Spleen (tissue), 7 donors: ENCODE measurements around the gene BIVM.

Source experiments
- CTCF ChIP-seq, 11 experiments: fragments of 200-600 bp in 7 of 11; fragments of 450-650 bp in 4 of 11; sonication (generic) in 4 of 11; IDR thresholded peaks in 8 of 11; conservative IDR thresholded peaks in 3 of 11; 1 replicate in 7 of 11; 2 replicates in 4 of 11; pipeline versions ENCODE4 v1.4.0 to v1.8.0; 2016 to 2021; ENCODE audit warnings: antibody characterized with exemption in 11 of 11, inconsistent platforms in 4 of 11, mild to moderate bottlenecking in 1 of 11
- POLR2A ChIP-seq, 3 donors: fragments of 450-650 bp; IDR thresholded peaks; one replicate each; pipeline ENCODE4 v1.5.1; 2017; ENCODE audit warnings: antibody characterized with exemption in 3 of 3, mild to moderate bottlenecking in 1 of 3
- donor health status: DM: no; HTN: no; CAD: no; lungs with moderate emphysema.
- donor health status: DM: no; HTN: no; CAD: no.
- donor health status: DM: no; HTN: no; CAD: no.

DNA sequence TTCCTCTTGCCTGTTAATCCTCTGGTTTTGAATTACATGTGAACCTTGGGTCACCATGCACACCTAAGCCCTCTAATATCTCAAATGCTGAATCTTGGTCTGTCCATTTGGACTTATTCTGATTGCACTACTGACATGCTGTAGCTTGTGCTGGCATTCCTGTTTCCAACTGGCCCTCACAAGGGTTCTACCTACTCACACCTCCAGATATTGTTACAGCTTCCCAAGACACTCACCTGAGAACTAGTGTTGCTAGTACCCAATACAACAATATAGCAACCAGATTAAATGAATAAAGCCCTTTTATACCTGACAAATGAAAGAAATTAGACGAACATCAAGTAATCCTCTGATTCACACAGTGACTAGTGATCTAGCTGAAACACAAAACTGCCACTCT, 41.9 kb upstream of the BIVM start:
- TF ChIP-seq CTCF (IDR thresholded peaks at IDR 0.05 in 8 of 11, conservative IDR thresholded peaks at IDR 0.05 in 3 of 11) (no peak), POLR2A (IDR thresholded peaks at IDR 0.05) (no peak)
